Tibial artery (tissue), 4 donors: ENCODE measurements around the gene STN1.

Experiments used
- DNase-seq, 2 donors: peaks; one replicate each; pipeline ENCODE4 v3.0.0-alpha.2; 2019
- H3K27ac ChIP-seq, 2 donors: fragments of 200-600 bp; sonication (generic) in 1 of 2; 1 replicate in 1 of 2; 2 replicates in 1 of 2; pipeline ENCODE4 v1.5.1; 2018 to 2019; ENCODE audit warnings: mild to moderate bottlenecking in 1 of 2
- H3K27me3 ChIP-seq, 2 donors: fragments of 200-600 bp; sonication (generic) in 1 of 2; one replicate each; pipeline versions ENCODE4 v1.5.1 to v1.6.0; 2016 to 2019
- H3K36me3 ChIP-seq, 3 donors: fragments of 200-600 bp; sonication (generic) in 2 of 3; one replicate each; pipeline ENCODE4 v1.5.1; 2016 to 2019; ENCODE audit warnings: mild to moderate bottlenecking in 2 of 3
- H3K4me1 ChIP-seq, 4 donors: fragments of 200-600 bp; sonication (generic) in 2 of 4; 1 replicate in 3 of 4; 2 replicates in 1 of 4; pipeline ENCODE4 v1.5.1; 2016 to 2019
- H3K4me3 ChIP-seq, 2 donors: fragments of 200-600 bp; sonication (generic) in 1 of 2; 1 replicate in 1 of 2; 2 replicates in 1 of 2; pipeline ENCODE4 v1.5.1; 2018 to 2019; ENCODE audit warnings: mild to moderate bottlenecking in 2 of 2
- H3K9me3 ChIP-seq, 3 donors: fragments of 200-600 bp; sonication (generic) in 1 of 3; one replicate each; pipeline ENCODE4 v1.5.1; 2016 to 2019
- CTCF ChIP-seq, 2 experiments: fragments of 200-600 bp in 1 of 2; fragments of 450-650 bp in 1 of 2; IDR thresholded peaks; one replicate each; pipeline ENCODE4 v1.5.1; 2017 to 2019; ENCODE audit warnings: antibody characterized with exemption in 2 of 2, mild to moderate bottlenecking in 1 of 2, moderate library complexity in 1 of 2
- intact Hi-C: fragments of 100-400 bp; cut with DNase I; formaldehyde crosslinking; loops from one replicate; pipeline ENCODE4 v1.15.0; 2023; ENCODE audit warnings: low total_unique reads

The STN1 gene

GRCh38 chr10:103837370-103838069, 80.5 kb downstream of the STN1 start:
- Histone ChIP-seq H3K9me3 (no peaks in the 10 kb centered on the region), H3K36me3 (no peaks in the 10 kb centered on the region), H3K4me1 (peaks cover 0 to 57% (median 39%) of the 10 kb centered on the region in 4 donors), H3K4me3 (no peak overlapping the region), H3K27ac (no peak overlapping the region), H3K27me3 (no peaks in the 10 kb centered on the region)
- peak in 1 of 2 donors; percentile 53 for DNase-seq
- no peak for TF ChIP-seq CTCF (IDR thresholded peaks at IDR 0.05)
- intact Hi-C loops: no loop called here

- no peak overlapping the region for H3K27ac ChIP-seq
- no peaks in the 10 kb centered on the region for H3K36me3 ChIP-seq
- peak in 1 of 2 donors; percentile 45 for DNase-seq
- peaks cover 0 to 57% (median 39%) of the 10 kb centered on the region in 4 donors for H3K4me1 ChIP-seq
- no peaks in the 10 kb centered on the region for H3K9me3 ChIP-seq
- no peak for TF ChIP-seq CTCF (IDR thresholded peaks at IDR 0.05)
- intact Hi-C loops: no loop called here
- no peaks in the 10 kb centered on the region for H3K27me3 ChIP-seq
- no peak overlapping the region for H3K4me3 ChIP-seq
Measured at GRCh38 chr10:103836861-103837260, 81.1 kb downstream of the STN1 start.

- Histone ChIP-seq H3K27ac (no peak overlapping the region), H3K36me3 (no peaks in the 10 kb centered on the region), H3K27me3 (no peaks in the 10 kb centered on the region), H3K4me1 (peaks cover 0 to 57% (median 39%) of the 10 kb centered on the region in 4 donors), H3K4me3 (no peak overlapping the region), H3K9me3 (no peaks in the 10 kb centered on the region)
- intact Hi-C loops: no loop called here
- peak in 1 of 2 donors; percentile 17 for DNase-seq
- TF ChIP-seq CTCF (IDR thresholded peaks at IDR 0.05): no peak
Measured at GRCh38 chr10:103836273-103836672, 81.7 kb downstream of the STN1 start.

GRCh38 chr10:103835096-103836050, 82.6 kb downstream of the STN1 start:
- DNase-seq: peak; percentile 74 to 91
- no peak for TF ChIP-seq CTCF (IDR thresholded peaks at IDR 0.05)
- intact Hi-C loops: no loop called here
- Histone ChIP-seq H3K4me1 (peaks cover 0 to 53% (median 39%) of the 10 kb centered on the region in 4 donors), H3K36me3 (no peaks in the 10 kb centered on the region), H3K27ac (peak overlapping the region; percentile 41 to 49), H3K27me3 (no peaks in the 10 kb centered on the region), H3K4me3 (no peak overlapping the region), H3K9me3 (no peaks in the 10 kb centered on the region)

GRCh38 chr10:103834436-103835095, 83.4 kb downstream of the STN1 start:
- no peaks in the 10 kb centered on the region for H3K27me3 ChIP-seq
- TF ChIP-seq CTCF (IDR thresholded peaks at IDR 0.05): no peak
- no peaks in the 10 kb centered on the region for H3K9me3 ChIP-seq
- intact Hi-C loops: no loop called here
- H3K4me1 ChIP-seq: peaks cover 0 to 45% (median 33%) of the 10 kb centered on the region in 4 donors
- peak overlapping the region; percentile 41 to 49 for H3K27ac ChIP-seq
- no peak overlapping the region for H3K4me3 ChIP-seq
- no peaks in the 10 kb centered on the region for H3K36me3 ChIP-seq
- DNase-seq: no peak
